Activated T-cell treated with anti-CD3 and anti-CD28 coated beads for 48 hours (primary cell): ENCODE results near the gene ZBTB7C.

Source experiments
- DNase-seq: peaks from one replicate; pipeline ENCODE4 v3.0.0-alpha.2; 2020; ENCODE audit warnings: low read depth

ZBTB7C gene

DNA sequence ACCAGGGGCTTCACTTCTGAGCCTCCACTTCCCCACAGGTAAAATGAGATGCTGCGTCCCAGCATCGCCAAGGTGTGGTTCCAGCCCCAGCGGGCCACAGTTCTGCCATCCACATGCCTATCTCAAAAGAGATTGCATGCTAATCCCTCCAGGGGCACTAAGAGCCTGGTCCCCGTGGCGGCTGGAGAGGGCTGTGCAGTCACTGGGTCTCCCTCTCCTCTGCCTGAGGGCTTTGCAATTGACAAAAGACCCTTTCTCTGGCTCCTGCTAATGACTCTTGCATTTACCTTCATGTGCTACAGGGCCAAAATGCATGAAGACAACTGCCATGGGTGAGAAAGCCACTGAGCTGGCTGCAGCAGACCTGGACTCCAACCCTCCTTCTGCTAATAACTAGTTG lies 18.5 kb downstream of the ZBTB7C start:
- DNase-seq = no peak

DNA sequence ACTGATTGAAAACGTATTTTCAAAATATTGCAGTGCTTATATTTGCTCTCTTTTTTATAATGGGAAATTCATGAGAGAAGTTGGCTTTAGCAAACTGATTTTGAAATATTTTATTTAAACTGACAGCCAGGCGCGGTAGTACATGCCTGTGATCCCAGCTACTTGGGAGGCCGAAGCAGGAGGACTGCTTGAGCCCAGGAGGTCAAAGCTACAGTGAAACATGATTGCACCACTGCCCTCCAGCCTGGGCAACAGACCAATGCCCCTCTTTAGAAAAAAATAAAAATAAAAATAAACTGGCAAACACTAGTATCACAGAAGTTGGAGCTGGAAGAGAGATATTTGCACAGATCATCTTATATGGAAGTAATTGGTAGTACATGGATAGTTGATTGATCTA lies 20.7 kb downstream of the ZBTB7C start:
- DNase-seq = no peak

DNA sequence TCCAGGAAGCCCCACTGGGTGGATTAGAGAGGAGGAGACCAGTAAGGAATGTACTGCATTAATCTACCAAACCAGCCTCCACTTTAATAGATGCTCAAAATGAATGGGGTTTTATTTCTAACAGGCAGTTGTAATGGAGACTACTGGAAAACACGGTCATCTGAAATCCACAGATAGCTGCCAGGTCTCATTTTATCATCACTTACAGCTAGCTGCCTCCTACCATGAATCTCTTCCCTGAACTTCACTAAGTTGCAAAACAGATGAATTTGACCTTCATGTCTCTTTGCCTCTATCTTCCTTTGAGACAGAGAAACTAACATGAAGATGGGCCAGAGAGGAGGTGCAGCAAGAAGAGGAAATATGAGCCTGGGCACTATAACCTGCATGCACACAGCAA lies 21.9 kb downstream of the ZBTB7C start:
- no peak for DNase-seq

DNA sequence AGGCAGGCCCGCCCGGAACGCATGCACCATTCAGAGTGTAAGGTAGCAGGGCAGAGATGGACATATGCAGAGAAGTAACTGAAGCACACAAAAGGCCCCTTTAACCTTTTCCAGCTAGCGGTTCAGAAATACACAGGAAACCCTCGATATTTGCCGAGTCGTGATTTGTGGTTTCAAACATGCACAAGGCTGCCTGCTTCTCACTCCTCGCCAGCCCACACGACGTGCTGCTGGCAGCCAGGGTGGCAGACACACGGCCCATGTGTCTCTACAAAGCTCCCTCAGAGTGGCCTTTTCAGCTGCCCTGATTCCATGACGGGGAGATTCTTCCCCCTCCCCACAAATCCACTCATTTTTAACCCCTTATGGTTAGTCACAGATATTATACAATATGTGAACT lies 23.6 kb downstream of the ZBTB7C start:
- no peak for DNase-seq

DNA sequence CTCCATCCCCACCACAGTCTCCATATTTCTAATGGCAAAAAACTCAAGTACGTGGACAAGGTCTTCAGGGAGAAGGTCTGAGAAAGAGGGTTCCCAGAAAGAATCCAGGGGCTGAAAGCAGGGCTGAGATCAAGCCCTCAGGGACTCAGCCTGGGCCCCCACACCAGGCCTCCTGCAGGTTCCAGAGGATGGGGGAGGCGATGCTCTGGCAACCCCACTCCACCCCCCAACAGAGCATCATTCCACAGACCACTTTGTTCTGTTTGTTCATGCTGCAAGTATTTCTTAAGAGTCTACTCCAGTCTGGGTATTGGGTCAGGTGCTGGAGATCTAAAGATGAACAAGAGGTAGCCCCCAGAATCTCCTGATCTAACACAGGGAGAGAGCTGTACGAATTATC lies 32.2 kb downstream of the ZBTB7C start:
- no peak for DNase-seq

DNA sequence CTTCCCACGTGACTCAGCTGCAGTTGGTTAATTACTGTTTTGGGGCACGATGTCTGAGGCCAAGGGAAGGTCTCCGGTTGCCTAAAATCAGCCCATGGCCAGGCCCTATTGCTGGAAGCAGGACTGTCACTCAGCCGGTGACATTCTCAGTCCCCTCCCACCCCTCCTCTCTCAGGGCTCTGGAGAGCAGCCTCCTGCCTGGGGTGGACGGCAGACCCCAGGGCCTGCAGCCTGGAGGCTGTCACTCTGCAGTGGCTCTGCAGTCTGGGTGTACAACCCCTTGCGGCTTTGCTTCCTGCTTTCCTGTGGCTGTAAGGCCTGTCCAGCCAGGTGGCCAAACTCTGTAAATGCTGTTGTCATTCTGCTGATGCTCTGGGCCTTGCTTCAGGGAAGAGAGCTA lies 32.8 kb downstream of the ZBTB7C start:
- DNase-seq = no peak

DNA sequence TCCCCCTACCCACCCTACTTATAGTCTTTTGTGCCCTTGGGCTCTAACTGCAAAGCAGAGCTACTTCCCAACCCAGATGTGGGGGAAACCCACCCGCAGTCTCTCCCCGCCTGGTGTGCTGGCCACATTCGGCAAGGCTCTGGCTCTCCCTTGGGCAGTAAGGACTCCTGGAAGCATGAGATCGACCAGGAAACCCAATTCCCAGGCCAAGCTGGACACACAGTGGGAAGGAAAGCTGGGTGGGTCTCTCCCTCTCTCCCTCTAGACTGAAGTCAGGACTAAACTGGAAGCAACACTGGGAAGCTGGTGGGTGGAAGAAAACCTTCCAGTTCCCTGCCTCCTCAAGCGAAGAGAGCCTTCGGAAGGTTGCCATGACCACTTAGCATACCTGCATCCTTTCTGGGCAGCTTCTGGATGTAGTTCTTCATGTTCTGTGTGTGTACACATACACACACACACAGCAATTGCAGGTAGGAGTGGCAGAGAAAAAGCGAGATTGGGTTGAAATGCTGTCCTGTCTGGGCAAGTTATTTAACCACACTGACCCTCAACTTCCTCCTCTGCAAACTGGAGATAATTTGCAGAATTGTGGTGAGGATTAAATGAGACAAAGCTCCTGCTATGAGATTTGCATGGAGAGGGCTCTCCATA lies 33.9 kb downstream of the ZBTB7C start:
- no peak for DNase-seq

DNA sequence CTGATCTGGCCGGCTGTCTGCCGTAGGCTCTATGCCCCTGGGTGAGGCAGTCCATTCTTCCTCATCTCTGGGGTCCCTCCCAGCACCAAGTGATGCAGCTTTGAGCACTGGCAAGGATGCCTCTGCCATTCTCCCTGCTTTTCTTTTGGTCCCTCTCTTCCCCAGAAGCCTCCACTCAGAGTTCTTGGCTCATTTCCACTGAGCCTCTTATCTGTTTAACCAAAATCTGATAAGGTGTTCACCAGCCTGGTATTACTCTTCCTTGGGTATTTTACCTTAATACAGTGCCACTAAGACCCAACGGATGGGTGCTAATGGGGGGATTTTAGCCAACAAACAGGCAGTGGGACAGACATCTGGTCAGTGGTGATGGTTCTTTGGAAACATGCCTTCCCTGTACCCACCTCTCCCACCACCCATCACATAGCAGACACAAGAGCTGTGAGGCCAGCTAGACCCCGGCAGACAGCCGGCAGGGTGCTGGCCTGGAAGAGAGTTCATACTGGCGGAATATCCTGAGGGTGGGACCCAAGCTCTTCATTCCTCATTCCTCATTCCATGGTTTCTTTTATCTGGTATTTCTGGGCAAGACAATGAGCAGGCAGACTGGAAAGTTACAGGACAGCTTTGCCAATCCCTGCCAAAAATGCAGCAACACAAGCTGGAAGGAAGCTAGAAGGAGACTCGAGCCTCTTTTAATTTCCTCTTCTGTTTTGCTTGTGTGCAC lies 34.6 kb downstream of the ZBTB7C start:
- no peak for DNase-seq

DNA sequence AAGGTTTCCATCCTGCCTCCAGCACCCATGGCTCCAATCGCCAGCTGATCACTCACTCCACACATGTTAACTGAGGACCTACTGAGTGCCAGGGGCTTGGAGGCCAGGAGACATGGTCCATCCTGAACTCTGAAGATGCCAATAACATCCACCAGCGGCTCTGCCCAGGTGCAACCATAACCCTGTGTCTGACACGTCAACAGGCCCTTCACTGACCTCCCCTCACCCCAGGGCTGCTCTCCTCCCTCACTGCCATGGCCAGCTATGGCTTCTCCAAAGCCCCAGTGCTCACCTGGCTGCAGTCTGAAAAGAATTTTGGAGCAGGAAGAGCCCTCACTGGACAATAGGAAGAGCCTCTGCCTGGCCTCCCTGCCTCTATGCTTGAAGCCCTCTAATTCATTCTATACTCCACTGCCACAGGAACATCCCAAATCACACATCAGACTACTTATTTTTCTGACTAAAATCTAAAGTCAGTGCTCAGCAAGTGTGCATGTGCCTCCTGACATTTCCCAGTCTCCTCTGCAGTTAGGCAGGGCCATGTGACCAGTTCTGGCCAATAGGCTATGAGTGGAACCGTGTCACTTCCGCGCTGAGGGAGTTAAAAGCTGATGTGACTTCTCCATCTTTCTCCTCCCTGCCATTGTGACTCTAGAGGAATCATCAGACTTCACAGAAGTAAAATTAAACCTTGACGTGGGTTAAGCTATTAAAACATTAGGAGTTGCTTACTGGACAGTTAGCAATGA lies 37.2 kb downstream of the ZBTB7C start:
- DNase-seq = no peak

DNA sequence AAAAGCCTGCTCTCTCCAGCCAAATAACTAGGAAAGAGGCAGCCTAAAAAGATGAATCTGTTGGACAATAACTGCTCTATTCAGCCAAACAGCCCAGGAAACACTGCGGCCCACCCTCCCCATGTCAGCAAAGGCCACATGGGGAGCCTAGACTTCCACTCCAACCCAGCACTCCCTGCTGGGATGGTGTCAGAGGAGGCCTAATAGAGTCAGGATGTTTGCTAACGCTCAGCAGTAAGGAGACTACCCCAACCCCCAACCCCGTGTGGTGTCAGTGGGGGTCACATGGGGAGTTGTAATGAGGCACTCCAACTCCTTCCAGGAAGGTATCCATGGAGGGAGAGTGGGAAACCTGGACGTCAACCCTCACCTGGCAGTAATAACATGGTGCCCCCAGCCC lies 41.6 kb downstream of the ZBTB7C start:
- DNase-seq = no peak

DNA sequence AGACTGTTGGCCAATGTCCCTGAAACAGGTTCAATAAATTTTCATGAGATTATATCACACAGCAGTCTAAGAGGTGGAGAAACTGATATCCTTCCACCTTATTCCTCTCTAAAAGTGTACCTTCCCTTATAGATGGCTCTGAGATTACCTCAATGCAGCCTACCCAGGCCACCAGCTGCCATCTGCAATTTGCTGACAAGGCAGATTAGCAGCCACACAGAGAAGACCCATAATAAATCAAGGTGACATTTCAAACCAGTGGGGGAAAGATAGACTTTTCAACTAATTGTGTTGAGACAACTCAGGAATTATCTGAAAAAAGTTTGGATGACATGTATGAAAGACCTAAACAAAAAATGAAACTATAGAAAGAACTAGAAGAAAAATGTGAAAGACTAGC lies 43.2 kb downstream of the ZBTB7C start:
- DNase-seq = no peak

DNA sequence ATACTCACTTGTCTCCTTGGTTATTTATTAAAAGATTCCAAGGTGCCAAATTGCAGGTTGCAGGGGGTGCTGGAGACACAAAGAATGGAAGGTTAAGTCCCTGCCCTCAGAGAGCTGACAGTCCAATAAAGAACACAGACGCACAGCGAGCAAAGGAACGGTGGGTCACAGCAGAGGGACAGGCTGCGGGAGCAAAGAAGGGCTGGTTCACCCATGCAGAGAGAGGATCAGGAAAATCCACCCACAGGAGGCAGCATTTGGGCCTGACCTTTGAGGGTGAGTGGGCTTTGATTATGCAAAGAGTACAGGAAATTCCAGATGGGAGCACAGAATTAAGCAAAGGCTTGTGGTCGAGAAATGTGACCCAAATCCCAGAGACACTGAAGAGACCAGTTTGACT lies 45.0 kb downstream of the ZBTB7C start:
- no peak for DNase-seq

DNA sequence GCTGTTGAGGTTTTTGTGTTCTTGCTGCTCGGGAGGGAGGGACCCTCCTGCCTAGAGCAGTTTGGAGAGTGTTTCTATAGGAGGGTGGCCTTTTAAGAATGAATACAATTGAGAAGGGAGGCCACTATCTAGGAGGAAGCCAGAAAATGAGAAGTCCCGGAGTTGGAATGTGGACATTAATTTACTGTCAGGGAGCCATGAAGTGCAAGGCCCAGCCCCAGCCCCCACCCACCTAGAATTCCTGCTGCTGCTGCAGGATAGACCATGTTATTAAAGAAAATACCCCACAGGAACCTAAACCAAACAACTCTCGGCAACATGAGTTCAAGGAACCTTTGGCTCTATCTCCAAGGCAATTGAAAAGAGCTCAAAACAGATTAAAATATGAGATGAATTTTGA lies 46.0 kb downstream of the ZBTB7C start:
- DNase-seq = no peak

DNA sequence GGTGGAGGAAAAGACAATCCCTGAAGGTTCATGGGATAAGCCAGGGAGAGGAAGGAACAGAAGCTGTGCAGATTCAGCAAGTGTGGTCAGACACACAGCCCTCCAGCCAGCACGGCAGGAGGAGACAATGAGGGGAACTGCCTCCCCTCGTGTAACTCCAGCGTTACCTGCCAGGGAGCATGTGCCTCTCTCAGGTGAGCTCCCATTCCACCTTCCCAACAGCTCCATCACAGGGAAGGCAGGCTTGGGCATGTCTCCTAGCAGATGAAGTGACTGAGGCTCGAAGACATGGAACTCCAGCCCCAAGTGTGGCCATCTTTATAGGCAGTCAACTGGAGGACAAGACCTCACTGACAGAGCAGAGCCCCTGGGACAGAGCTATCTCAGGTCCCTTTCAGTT lies 47.4 kb downstream of the ZBTB7C start:
- no peak for DNase-seq

DNA sequence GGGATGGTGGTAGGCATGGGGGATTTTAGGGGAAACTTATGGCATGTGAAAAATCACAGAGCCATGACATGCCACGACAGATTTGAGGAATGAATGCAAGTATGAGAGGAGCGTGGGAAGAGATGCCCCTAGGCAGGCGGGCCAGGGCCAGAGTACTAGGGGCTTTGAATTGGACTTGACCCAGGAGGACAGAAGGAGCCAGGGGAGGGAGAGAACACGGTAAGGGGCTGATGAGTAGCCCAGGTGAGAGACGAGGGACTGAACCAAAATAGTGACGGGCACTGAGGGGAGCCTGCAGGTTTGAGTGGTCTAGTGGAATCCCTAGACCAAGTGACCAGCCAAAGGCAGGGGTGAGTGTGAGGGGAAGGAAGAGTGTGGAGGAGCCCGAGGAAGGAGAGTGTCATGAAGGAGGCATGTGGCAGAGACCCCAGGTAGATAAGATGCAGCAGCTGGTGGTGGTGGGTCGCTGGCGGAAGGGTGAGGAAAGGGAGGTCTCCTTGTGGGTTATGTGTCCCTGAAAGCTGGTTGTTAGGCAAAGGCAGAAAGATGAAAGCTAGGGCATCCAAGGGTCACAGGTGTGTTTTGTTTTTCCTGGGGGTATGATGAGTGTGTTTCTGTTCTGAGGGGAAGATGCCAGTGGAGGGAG lies 48.7 kb downstream of the ZBTB7C start:
- DNase-seq = no peak

DNA sequence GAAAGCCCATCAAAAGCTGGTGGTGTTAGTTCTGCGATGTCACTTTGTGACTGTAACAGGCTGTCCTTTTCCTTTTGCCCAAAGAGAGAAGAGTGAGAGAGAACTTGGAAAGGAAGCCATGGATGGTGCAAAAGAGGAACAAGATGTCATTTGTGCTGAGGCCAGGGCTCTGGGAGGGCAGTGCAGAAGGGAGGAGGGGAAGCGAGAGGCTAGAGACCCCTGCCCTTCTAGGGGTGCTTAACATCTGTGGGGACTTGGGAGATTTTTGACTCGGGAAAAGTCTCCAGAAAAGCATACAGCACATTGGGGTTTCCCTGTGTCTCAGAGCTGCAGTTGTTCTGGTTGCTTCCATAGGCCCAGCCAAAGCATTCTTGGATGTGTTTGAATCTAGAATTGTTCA lies 49.6 kb downstream of the ZBTB7C start:
- no peak for DNase-seq

DNA sequence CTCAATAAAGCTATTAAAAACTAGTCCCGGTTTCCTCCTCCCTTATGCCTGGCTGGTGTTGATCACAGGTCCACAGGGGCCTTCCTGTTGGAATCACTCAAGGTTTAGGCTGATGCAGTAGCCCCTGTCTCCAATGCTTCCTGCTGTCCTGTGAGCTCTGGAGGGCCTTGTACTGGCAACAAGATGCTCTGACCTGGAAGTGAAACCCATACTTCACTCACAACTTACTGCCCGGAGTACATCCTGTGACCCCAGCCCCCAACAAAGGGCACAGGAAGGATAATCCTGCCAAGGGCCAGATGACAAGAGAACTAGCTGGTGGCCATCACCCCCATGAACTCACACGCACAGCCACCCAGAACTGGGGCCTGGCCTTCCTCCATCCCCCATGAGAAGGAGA lies 50.3 kb downstream of the ZBTB7C start:
- DNase-seq = no peak

DNA sequence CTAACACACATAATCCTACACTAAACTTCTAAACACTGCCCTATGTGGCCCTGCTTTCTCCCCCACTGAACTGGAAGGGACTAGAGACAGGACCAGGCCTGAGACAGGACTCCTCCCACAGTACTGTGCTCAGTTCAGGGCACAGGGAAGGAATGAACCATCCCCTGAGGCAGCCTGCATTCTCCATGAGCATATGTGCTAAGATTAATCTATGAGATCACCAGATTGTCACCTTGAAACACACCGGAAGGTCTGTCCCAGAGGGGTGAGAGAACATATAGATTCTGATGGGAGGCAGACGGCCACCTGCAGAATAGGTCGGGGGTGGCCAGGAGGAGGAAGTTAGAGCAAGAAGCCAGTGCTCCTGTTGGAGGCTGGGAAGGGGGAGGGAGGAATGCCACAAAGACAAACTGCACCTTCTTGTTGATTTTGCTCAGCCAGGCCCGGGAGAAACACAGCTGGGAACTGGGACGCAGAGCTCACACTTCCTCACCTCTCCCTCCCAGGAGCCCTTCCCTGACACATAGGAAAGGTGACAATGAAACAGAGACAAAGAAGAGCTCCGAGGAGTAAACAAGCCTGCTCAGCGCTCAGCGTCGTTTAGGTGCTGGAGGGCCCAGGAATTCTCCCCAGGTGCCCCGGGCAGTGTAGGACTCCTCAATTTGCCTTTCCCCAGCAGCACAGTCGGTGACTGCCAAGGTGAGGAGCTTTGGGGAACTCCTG lies 52.1 kb downstream of the ZBTB7C start:
- DNase-seq = no peak

DNA sequence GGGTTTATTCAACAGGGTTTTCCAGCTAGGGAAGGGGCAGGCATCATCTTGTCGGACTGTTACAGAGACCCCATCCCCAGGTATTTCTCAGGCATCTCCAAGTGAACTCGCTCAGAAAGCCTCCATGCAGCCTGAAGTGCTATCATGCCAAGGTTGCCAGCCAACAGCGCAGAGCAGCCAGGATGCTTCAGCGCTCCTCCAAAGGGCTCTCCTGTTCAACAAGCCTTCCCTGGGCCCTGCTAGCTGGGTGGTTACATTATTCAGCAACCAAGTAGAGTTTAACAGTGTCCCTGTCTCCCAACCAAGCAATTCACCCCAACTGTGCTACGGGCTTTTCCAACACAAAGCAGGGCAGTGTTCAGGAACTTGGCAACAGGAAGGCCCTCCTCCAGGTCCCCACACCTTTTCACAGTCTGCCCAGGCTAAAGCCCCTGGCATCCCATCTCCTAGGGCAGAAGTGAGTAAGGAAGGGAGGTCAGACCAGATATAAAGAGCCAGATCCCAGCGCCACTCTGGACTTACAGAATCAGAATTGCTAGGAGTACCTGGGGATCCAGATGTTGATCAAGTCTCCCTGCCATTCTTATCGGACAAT lies 52.9 kb downstream of the ZBTB7C start:
- DNase-seq = no peak

DNA sequence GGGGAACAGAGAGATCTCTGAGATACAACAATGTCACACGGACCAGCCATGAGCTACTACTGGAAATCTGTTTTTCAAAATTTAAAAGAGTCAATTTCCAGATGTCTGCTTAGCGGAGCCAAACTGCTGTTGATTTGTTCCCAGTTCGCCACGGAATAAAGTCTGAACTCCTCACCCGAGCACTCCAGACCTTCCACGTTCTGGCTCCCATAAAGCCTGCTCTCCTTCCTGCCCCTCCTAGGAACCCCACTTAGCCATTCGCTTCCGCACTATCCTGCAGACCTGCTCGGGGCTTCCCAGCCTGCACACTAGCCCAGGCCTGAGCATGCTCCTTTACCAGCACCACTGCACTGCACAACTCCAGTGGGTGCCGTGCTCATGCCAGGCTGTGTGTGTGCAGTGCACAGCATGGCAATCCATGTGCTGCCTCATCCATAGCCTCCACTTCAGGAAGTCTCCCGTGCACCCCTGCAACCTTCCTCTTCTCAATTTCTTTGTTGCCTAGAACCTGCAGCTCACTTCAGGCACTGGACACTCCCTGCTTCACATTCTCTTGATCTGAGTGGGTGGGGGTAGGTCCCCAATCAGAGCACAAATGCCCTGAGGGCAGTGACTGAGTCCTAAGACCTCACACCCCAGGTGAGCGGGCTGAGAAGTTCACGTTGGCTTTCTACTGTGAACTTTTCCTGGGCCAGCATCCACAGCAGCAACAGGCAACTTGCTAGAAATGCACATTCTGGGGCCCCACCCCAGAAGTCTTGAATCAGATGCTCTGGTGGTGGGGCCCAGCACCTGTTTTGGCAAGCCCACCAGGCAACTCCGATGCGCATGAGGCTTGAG lies 53.7 kb downstream of the ZBTB7C start:
- DNase-seq = no peak

DNA sequence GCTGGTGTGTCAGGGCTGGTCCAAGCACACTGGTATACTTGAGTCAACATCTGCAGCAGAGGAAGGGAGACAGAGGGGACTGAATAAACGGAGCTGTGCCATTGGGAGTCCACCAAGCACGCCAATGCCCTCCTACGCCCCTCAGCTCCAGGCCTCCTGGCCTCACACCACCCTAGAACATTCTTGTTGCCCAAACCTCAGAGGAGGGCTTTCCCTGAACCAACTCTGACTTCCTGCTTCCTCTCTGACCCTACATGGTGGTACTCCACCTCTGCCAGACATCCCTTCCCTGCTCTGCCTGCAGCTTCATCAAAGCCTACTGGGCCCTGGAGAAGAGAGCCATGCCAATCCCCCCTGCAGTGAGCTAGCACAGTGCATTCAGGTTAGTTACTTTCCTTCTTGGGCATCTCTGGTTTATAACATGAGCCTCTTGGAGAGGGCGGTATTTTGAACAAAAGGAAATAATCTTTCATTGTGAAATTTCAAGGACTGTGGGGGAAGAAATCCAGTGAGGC lies 54.4 kb downstream of the ZBTB7C start:
- DNase-seq = no peak
